Neural progenitor cell (in vitro differentiated cells): Measurements from ENCODE around the gene MPPED1. TPM values are rescaled to one million over a fixed set of nuclear protein-coding genes. Genes with fewer than 3 reads are reported as not detected.

Experiments
- DNase-seq: peaks from one replicate; pipeline ENCODE4 v3.0.0-alpha.2; 2016; ENCODE audit warnings: low spot score
- H2AFZ ChIP-seq: fragments of 200-600 bp; sonication (generic); replicated peaks from 2 replicates; pipeline ENCODE4 v1.6.1; 2016; ENCODE audit warnings: antibody characterized with exemption
- H3F3A ChIP-seq: fragments of 200-600 bp; sonication (generic); 2 replicates; pipeline ENCODE4 v1.6.1; 2016; ENCODE audit warnings: antibody characterized with exemption, low read depth
- H3K27ac ChIP-seq: fragments of 200-600 bp; sonication (generic); 2 replicates; pipeline ENCODE4 v1.5.1; 2016; ENCODE audit warnings: mild to moderate bottlenecking
- H3K27me3 ChIP-seq: fragments of 200-600 bp; sonication (generic); 2 replicates; pipeline ENCODE4 v1.6.1; 2016; ENCODE audit warnings: mild to moderate bottlenecking, moderate library complexity
- H3K36me3 ChIP-seq: fragments of 200-600 bp; sonication (generic); 2 replicates; pipeline ENCODE4 v1.5.1; 2016
- H3K4me1 ChIP-seq: fragments of 200-600 bp; sonication (generic); 2 replicates; pipeline ENCODE4 v1.6.1; 2016; ENCODE audit warnings: mixed run types
- H3K4me2 ChIP-seq: fragments of 200-600 bp; sonication (generic); 2 replicates; pipeline ENCODE4 v1.6.1; 2016
- H3K4me3 ChIP-seq: fragments of 200-600 bp; sonication (generic); 2 replicates; pipeline ENCODE4 v1.5.1; 2016
- H3K79me2 ChIP-seq: fragments of 200-600 bp; sonication (generic); 2 replicates; pipeline ENCODE4 v1.6.1; 2016; ENCODE audit warnings: low read depth
- H3K9ac ChIP-seq: fragments of 200-600 bp; sonication (generic); 2 replicates; pipeline ENCODE4 v1.6.1; 2016
- H3K9me3 ChIP-seq: fragments of 200-600 bp; sonication (generic); 2 replicates; pipeline ENCODE4 v1.5.1; 2016; ENCODE audit warnings: low read depth
- H4K20me1 ChIP-seq: fragments of 200-600 bp; sonication (generic); 2 replicates; pipeline ENCODE4 v1.6.1; 2016; ENCODE audit warnings: low read depth
- H3K27ac Mint-ChIP-seq: 3 replicates; pipeline ENCODE4 v1.8.0; 2021; ENCODE audit warnings: mixed read lengths
- H3K27me3 Mint-ChIP-seq: 2 replicates; pipeline ENCODE4 v1.8.0; 2022; ENCODE audit warnings: low read depth, mild to moderate bottlenecking, inconsistent platforms, moderate library complexity, mixed read lengths; ENCODE audit not compliant: insufficient read depth
- H3K36me3 Mint-ChIP-seq: 3 replicates; pipeline ENCODE4 v1.8.0; 2021; ENCODE audit warnings: mixed read lengths
- H3K4me1 Mint-ChIP-seq: 3 replicates; pipeline ENCODE4 v1.8.0; 2021; ENCODE audit warnings: mixed read lengths
- H3K4me3 Mint-ChIP-seq: 3 replicates; pipeline ENCODE4 v1.8.0; 2021; ENCODE audit warnings: mild to moderate bottlenecking, moderate library complexity, mixed read lengths
- H3K9me3 Mint-ChIP-seq: 3 replicates; pipeline ENCODE4 v1.8.0; 2020; ENCODE audit warnings: mixed read lengths
- EZH2 ChIP-seq: fragments of 200-600 bp; sonication (generic); IDR thresholded peaks from 2 replicates; pipeline ENCODE4 v1.6.1; 2017; ENCODE audit warnings: antibody characterized with exemption, mild to moderate bottlenecking, moderate library complexity
- EZH2phosphoT487 ChIP-seq: fragments of 200-600 bp; sonication (generic); IDR thresholded peaks from 2 replicates; pipeline ENCODE4 v1.6.1; 2017; ENCODE audit warnings: antibody characterized with exemption
- total RNA-seq: library from RNA; depleted of rRNA; stranded (reverse); fragments of >200 nt; gene quantifications from 2 replicates; pipeline ENCODE4 v1.2.3, GENCODE V29; 2015; ENCODE audit warnings: low replicate concordance
- TF ChIP-seq, protein P1 (sequence below): fragments of 200-600 bp; sonication (generic); IDR thresholded peaks from 2 replicates; pipeline ENCODE4 v1.5.1; 2017; ENCODE audit warnings: antibody characterized with exemption, mild to moderate bottlenecking

The MPPED1 gene
- total RNA-seq, 1 donor from 2014 or later = 2.0 TPM

DNA sequence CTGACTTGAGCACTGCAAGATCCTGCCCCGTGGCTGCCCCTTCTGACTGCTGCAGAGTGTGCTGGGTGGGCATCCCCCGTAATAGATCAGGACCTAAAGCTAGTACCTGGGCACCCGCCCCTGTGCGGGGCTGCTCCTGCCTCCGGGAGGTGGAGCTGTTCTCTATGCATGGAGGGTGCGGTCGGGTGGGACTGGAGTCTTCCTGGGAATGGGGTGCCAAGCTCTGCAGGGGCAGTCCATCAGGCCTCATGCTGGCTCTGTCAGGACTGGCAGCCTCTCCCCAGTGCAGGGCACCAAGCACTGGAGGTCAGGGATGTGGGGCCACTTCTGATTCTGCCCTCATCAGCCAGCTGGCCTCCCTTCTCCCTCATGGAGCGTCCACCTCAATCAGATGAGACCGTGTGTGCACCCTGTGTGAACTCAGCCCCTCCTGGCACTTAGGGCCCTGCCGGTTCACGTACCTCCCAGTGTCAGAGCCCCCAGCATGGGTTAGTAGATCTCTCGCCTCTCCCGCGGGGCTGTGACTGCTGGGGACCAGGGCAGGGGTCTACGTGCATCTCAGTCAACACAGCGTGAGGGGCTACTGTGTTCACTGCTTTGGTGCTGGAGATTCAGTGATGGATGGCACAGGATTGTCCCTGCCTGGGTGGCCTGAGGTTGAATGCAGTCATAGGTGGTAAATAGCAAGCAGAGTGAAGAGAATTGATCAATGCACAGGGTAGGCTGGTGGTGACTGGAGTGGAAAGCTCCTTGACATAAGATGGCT is 30.8 kb downstream of the MPPED1 start:
- Histone ChIP-seq H4K20me1 (no peaks in the 10 kb centered on the region), H3K79me2 (no peaks in the 10 kb centered on the region), H3K9me3 (no peaks in the 10 kb centered on the region), H3K4me2 (no peak overlapping the region), H3K9ac (no peak overlapping the region), H2AFZ (no peak overlapping the region), H3K27ac (no peak overlapping the region), H3K36me3 (no peaks in the 10 kb centered on the region), H3K27me3 (no peaks in the 10 kb centered on the region), H3K4me1 (peaks cover 11% of the 10 kb centered on the region), H3K4me3 (no peak overlapping the region), H3F3A (no peaks in the 10 kb centered on the region)
- Mint-ChIP-seq H3K4me1 (peaks cover 38% of the 10 kb centered on the region), H3K27me3 (peaks cover 29% of the 10 kb centered on the region), H3K27ac (no peak overlapping the region), H3K36me3 (no peaks in the 10 kb centered on the region), H3K9me3 (no peaks in the 10 kb centered on the region), H3K4me3 (peak overlapping the region; percentile 39)
- TF ChIP-seq EZH2 (no peak), EZH2phosphoT487 (no peak)
- TF ChIP-seq, protein P1, sequence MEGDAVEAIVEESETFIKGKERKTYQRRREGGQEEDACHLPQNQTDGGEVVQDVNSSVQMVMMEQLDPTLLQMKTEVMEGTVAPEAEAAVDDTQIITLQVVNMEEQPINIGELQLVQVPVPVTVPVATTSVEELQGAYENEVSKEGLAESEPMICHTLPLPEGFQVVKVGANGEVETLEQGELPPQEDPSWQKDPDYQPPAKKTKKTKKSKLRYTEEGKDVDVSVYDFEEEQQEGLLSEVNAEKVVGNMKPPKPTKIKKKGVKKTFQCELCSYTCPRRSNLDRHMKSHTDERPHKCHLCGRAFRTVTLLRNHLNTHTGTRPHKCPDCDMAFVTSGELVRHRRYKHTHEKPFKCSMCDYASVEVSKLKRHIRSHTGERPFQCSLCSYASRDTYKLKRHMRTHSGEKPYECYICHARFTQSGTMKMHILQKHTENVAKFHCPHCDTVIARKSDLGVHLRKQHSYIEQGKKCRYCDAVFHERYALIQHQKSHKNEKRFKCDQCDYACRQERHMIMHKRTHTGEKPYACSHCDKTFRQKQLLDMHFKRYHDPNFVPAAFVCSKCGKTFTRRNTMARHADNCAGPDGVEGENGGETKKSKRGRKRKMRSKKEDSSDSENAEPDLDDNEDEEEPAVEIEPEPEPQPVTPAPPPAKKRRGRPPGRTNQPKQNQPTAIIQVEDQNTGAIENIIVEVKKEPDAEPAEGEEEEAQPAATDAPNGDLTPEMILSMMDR = no peak
- DNase-seq = no peak

DNA sequence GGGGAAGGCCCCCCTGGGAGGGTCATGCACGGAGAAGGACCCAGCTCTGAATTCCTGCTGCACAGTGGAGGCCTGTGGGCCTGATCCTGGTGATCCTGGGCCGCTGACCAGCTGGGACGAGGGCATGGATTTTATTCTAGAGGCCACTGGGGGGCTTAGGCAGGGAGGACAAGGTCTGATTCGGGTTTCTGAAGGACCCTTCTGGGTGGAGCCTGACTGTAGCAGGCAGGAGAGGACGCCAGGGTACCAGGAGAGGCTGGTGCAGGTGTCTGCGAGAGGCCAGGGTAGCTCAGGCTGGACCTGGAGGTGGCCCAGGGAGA is 31.3 kb downstream of the MPPED1 start:
- no peak overlapping the region for H3K4me3 ChIP-seq
- no peaks in the 10 kb centered on the region for H3F3A ChIP-seq
- H2AFZ ChIP-seq = no peak overlapping the region
- no peak overlapping the region for H3K27ac ChIP-seq
- DNase-seq = no peak
- no peak overlapping the region for H3K27ac Mint-ChIP-seq
- H3K4me1 ChIP-seq = peaks cover 11% of the 10 kb centered on the region
- H3K4me3 Mint-ChIP-seq = no peak overlapping the region
- H3K9me3 ChIP-seq = no peaks in the 10 kb centered on the region
- H3K4me2 ChIP-seq = no peak overlapping the region
- no peaks in the 10 kb centered on the region for H3K36me3 Mint-ChIP-seq
- no peak overlapping the region for H3K9ac ChIP-seq
- H3K36me3 ChIP-seq = no peaks in the 10 kb centered on the region
- peaks cover 26% of the 10 kb centered on the region for H3K27me3 Mint-ChIP-seq
- peaks cover 39% of the 10 kb centered on the region for H3K4me1 Mint-ChIP-seq
- H4K20me1 ChIP-seq = no peaks in the 10 kb centered on the region
- no peaks in the 10 kb centered on the region for H3K79me2 ChIP-seq
- TF ChIP-seq, protein P1 = no peak
- no peaks in the 10 kb centered on the region for H3K27me3 ChIP-seq
- no peaks in the 10 kb centered on the region for H3K9me3 Mint-ChIP-seq

DNA sequence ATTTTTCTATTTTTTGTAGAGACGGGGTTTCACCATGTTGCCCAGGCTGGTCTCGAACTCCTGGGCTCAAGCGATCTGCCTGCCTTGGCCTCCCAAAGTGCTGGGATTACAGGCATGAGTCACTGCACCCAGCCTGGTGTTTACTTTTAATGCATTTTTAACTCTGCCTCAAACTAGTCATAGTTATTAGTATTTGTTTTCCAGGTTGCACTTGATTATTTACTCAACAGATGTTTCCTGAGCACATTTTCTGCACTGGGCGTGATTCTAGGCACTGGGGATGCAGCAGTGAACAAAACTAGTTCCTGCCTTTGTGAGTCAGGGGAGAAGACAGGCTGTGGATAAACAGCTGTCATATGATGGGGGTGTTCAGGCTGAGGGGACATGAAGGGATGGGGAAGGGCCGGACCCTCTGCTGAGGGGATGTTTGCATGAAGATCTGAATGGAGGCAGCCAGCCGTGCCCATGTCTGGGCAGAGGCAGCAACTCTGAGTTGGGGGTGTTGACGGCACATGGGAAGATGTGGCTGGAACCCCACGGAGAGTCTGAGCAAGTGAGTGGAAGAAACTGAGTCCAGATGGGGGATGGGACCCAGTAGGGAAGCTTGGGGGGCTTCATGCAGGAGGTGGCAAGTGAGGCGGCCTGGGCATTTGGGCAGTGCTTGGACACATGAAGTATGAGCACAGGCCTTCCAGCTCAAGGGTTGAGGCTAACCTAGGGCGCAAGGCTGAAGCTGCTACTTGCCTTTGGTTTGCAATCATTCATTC is 34.4 kb downstream of the MPPED1 start:
- Histone ChIP-seq H3K36me3 (no peaks in the 10 kb centered on the region), H3K27me3 (no peaks in the 10 kb centered on the region), H3K9ac (no peak overlapping the region), H4K20me1 (no peaks in the 10 kb centered on the region), H3K4me3 (no peak overlapping the region), H3K4me2 (no peak overlapping the region), H3K79me2 (no peaks in the 10 kb centered on the region), H2AFZ (no peak overlapping the region), H3K4me1 (peaks cover 10% of the 10 kb centered on the region), H3K27ac (no peak overlapping the region), H3K9me3 (no peaks in the 10 kb centered on the region), H3F3A (no peaks in the 10 kb centered on the region)
- H3K27ac Mint-ChIP-seq = peak overlapping the region; percentile 51
- H3K9me3 Mint-ChIP-seq = no peaks in the 10 kb centered on the region
- H3K4me3 Mint-ChIP-seq = no peak overlapping the region
- TF ChIP-seq EZH2 = no peak
- TF ChIP-seq EZH2phosphoT487 = no peak
- no peak for DNase-seq
- peaks cover 20% of the 10 kb centered on the region for H3K27me3 Mint-ChIP-seq
- H3K4me1 Mint-ChIP-seq = peaks cover 31% of the 10 kb centered on the region
- no peaks in the 10 kb centered on the region for H3K36me3 Mint-ChIP-seq

DNA sequence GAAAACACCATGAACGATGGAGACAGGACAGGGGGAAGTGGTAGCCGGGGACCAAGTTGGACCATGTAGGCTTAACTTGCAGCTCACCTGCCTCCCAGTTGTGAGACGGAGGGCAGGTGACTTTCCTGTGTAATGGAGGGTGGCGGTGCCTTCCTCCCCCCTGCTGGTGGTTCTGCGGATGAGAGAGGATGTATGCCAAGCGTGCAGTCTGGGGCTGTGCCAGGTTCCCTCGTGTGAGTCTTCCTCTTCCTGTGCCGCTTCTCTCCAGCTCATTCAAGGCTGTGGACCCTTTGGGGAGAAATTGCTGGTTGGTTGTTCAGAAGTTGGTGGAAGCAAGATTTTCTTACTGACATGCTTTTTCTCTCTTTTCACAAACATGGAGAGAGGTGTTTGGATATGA is 35.1 kb downstream of the MPPED1 start:
- H3K27me3 Mint-ChIP-seq = peaks cover 14% of the 10 kb centered on the region
- H3K4me1 Mint-ChIP-seq = peaks cover 30% of the 10 kb centered on the region
- no peaks in the 10 kb centered on the region for H3K36me3 ChIP-seq

More for the DNA sequence above, 35.1 kb downstream of the MPPED1 start:
- Mint-ChIP-seq H3K4me3 (no peak overlapping the region), H3K27ac (no peak overlapping the region), H3K9me3 (no peaks in the 10 kb centered on the region), H3K36me3 (no peaks in the 10 kb centered on the region)
- no peaks in the 10 kb centered on the region for H3F3A ChIP-seq
- no peak overlapping the region for H3K9ac ChIP-seq
- no peaks in the 10 kb centered on the region for H3K9me3 ChIP-seq
- no peaks in the 10 kb centered on the region for H4K20me1 ChIP-seq
- no peak for TF ChIP-seq EZH2
- no peak for TF ChIP-seq EZH2phosphoT487
- TF ChIP-seq, protein P1 = no peak
- H3K27me3 ChIP-seq = no peaks in the 10 kb centered on the region
- H3K79me2 ChIP-seq = no peaks in the 10 kb centered on the region
- H3K4me3 ChIP-seq = no peak overlapping the region
- no peak for DNase-seq
- H2AFZ ChIP-seq = no peak overlapping the region
- peaks cover 3% of the 10 kb centered on the region for H3K4me1 ChIP-seq
- no peak overlapping the region for H3K4me2 ChIP-seq
- no peak overlapping the region for H3K27ac ChIP-seq
